Measurements from ENCODE around the gene IL1F10.

- no peak for TF ChIP-seq POLR2AphosphoS5 (IDR thresholded peaks at IDR 0.05)
- TF ChIP-seq CTCF (IDR thresholded peaks at IDR 0.05), result no peak
- TF ChIP-seq POLR2A (IDR thresholded peaks at IDR 0.05), result no peak
Measured at GRCh38 chr2:113028112-113028511, 39.7 kb upstream of the IL1F10 start.
